Dedifferentiated amniotic fluid mesenchymal stem cell (primary cell): ENCODE results near the gene NAXD.
"Not testable (repeated sequence)": the region's sequence is repeated elsewhere in the genome, so short reads cannot be mapped to it uniquely, and the experiment has no call there.

ENCODE experiments used
- DNase-seq: peaks from one replicate; pipeline ENCODE4 v3.0.0-alpha.2; 2016; ENCODE audit errors: extremely low spot score

The NAXD gene

DNA sequence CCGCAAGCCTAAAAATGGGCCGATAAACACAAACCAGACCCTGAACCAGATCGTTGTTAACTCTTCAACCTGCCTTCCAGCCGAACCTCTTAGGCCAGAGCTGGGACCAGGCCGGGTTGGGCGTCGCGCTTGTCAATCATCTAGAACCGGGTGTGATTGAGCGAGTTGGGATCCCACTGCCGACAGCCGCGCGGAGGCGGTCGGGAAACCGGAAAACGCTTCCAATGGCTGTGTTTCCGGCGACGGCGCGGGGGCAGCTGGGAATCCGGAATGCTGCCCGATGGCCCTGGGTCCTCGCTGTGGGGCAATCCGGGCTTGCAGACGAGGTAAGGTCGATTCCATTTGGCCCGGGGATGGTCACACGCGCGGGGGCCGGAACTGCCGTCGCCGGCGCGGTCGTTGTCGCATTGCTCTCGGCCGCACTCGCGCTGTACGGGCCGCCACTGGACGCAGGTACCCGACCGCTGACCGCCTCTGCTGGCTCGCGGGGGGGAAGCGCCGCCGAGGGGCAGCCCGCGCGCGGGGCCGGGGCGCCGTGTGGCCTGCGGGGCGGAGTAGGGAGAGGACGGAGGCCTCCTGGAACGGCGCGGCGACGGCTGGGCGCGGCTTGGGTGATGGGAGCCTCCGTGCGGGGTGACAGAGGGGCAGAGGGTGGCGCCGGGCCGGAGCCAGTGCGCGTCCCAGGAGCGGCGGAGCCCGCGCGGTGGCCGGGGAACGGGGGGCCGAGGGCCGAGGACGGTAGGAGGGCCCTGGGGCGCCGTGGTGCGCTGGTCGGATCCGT is at the start of gene NAXD:
TSS of gene NAXD (plus strand) at position 224 of the 781 bp plus-strand sequence. CDS start at position 281, 57 bp downstream.
- DNase-seq, result peak; percentile 95

DNA sequence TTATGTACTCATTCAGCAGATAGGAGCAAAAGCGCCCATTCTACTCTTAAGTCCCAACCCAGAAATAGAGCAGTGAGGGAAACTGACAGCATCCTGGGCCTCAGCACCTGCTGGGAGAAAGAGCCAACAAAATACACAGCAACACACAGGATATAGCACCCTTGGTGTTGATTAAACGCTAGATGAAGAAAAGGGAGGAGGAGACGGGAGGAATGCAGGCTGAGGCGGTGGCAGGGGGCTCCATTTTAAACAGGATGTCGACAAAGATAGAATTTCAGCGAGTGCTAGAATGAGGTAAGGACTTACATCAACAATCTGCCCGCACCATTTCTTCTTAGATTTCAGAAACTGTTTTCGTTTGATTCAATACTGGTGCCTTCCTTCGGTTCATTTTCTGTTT is 49.2 kb upstream of the NAXD start:
- no peak for DNase-seq

DNA sequence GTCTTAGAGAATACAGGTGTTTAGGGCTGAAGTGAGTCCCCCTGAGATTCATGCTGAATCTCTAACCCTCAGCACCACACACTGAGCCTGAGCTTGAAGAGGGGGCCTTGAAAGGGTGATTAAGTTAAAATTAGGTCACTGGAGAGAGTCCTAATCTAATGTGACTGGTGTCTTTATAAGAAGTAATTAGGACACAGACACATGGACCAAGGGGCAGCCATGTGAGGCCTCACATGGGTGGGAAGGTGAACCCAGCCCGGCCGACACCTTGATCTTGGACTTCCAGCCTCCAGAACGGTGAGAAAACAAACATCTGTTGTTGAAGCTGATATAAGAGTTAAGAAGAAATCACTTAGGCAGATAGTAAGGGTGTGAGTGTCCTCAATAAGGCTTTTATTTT is 46.7 kb upstream of the NAXD start:
- no peak for DNase-seq

DNA sequence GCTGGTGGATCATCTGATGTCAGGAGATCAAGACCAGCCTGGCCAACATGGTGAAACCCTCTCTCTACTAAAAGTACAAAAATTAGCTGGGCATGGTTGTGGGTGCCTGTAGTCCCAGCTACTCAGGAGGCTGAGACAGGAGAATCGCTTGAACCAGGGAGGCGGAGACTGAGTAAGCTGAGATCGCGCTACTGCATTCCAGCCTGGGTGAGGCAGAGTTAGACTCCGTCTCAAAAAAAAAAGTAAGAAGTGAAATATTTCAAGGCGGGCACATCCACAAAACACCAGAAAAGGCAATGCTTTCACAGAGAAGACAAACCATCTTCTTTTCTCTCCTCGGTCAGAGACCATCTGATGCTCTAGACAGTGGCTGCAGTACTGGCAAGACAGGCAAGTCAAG is 45.4 kb upstream of the NAXD start:
- not testable (repeated sequence) for DNase-seq

DNA sequence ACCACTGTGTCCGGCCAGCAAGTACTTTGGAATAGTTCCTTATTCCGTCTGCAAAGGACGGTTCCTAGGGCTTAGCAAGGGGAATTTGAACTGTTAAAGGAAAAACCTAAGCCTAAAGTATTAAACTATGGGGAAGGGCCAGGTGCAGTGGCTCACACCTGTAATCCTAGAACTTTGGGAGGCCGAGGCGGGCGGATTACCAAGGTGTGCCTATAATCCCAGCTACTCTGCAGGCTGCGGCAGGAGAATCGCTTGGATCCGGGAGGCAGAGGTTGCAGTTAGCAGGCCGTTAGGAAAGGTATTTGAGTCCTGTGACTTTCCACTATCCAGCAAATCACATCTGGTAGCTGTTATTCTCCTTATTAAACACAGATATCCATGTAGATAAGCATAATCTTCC is 44.5 kb upstream of the NAXD start:
- no peak for DNase-seq

DNA sequence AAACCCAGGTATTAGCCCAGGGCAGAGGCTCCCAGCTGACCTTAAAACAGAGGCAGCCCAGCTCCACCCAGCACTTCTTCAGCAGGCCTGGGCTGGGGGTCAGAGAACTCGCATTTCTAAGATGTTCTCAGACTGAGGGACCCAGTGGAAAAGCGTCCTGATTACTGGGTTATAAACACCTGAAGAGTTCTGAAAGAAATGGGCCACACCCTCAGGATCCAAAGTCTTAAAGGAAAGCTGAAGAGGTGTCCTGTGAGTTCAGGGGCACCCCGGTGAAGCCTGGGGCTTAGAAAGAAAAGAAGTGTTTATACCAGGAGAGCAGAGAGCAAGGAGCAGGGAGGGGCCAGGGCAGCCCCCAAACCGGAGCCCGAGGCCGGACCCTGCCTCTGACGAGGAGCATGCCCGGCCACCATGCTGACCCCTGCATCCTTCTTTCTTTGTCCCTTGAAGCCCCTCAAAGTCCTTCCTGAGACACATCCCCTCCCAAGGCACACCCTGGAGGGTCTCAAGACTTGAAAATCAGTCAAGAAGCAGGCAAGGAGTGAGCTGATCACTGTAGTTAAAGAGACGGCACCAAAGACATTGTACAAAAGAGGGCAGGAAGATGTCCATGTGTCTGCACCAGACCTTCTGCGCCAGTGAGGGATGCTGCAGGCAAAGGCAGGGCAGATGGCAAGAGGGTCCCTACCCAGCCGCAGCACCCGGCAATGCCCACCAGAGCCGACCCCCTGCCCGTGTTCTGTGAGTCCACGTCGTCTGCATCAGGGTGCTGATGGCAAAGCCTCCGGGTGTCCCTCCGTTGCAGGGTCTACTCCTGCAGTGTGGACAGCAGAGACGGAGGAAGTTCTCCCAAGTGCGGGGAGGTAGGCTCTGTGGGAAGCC is 43.2 kb upstream of the NAXD start:
- no peak for DNase-seq

DNA sequence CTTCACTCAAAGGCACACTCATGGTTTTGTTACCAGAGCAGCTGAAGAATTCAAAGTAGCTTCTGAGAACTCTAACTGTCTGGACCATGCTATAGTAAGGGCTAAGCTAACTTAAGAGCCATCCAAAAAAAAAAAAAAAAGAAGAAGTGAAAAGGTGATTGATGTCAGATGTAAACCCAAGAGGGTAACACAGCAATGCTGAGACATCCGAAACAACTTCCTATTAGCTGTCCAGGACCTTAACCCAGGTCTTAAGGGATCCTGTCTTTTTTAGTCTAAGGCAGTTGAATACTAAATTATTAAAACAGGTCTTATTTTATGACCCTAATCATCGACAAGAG is 42.6 kb upstream of the NAXD start:
- DNase-seq, result no peak

DNA sequence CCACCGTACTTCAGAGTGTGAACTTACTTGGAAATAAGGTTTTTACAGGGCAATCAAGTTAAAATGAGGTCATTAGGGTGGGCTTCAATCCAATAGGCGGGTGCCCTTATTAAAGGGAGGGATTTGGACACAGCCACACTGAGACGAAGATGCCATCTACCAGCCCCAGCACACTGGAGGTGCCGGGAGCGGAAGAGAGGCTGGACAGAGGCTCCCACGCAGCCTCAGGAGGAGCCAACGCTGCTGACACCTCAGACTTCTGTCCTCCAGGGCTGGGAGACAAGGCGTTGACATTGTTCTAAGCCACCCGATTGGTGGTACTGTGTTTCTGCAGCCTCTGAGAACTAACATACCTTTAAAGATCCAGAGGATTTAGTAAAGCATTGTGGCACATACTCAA is 41.2 kb upstream of the NAXD start:
- DNase-seq, result no peak

DNA sequence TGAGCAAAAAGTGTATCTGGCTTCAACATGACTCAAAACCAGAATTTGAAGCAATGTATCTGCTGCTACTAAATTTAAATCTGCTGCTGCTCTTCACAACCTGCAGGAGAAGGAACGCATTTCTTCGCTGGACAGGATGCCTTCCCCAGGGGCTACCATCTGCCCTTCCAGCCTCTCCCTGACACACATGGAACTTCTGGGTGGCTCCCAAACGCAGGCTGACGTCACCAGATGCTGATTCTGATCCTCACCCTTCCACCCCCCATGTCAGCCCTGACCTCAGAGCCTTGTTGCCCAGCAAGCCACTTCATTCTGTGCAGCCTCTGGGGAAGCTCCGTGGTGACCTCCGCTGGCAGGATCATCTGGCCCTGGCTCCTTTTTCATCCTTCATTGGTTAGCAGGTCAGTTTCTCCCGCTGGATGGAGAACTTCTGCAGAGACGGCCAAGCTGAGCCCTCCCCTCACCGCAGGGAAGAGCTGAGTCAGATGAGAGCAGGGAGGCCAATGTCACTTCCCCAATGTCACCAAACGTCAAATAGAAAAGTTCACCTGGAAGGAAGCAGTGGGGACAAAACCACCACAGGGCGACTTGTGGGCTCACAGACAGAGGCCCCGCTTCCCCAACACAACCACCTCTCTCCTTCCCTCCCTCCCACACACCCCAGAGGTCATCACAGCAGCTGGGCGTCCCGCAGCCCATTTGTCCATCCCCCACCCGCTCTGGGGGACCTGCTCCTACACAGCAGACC is 39.8 kb upstream of the NAXD start:
- DNase-seq, result no peak

DNA sequence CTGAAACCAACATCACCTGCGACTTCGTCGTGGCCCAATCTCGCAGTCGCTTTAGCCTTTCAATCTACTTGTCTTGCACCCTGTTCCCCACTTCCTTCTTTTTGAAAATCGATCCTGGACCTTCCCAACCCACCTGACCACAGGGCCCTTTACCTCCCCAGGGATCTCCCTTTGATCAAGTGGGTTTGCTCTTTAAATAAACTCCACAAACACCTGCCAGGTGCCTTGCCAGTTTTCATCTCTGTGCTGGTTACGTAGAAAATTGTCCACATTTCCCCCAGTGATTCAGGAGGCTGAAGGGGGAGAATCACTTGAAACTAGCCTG is 39.3 kb upstream of the NAXD start:
- DNase-seq, result no peak

DNA sequence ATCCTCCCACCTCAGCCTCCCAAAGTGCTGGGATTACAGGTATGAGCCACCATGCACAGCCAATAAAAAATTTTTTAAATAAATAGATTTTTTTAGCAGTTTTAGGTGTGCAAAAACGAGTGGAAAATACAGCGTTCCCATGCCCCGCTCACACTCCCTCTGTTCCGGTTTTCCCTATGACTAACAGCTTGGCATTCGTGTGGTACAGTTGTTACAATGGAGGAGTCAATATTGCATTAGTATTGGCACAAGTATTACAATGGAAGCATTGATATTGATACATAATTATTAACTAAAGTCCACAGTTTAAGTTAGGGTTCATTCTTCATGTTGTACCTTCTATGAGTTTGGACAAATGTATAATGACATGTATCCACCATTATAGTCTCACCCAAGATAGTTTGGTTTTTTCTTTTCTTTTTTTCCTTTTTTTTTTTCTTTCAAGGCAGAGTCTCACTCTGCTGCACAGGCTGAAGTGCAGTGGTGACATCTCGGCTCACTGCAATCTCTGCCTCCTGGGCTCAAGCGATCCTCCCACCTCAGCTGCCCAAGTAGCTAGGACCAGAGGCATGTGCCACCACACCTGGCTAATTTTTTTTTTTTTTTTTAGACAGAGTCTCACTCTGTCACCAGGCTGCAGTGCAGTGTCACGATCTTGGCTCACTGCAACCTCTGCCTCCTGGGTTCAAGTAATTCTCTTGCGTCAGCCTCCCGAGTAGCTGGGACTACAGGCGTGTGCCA is 38.4 kb upstream of the NAXD start:
- DNase-seq, result no peak

DNA sequence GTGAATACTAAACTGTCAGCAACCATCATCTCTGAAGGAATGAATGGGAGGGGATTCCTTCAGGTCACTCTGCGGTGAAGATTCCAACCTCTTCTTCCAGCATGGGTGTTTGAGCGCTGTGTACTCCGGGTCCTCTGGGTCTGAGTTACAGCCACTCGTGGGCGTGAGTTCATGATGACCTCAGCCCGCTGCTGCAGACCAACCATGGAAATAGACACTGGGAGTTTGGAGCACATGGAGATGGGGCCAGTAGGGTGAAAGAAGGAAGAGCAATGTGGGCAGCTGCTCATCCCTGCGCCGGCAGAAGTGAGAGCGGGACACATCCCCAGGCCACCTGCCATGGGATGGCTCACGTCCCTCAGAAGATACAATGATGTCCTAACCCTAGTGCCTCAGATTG is 37.0 kb upstream of the NAXD start:
- DNase-seq, result no peak

DNA sequence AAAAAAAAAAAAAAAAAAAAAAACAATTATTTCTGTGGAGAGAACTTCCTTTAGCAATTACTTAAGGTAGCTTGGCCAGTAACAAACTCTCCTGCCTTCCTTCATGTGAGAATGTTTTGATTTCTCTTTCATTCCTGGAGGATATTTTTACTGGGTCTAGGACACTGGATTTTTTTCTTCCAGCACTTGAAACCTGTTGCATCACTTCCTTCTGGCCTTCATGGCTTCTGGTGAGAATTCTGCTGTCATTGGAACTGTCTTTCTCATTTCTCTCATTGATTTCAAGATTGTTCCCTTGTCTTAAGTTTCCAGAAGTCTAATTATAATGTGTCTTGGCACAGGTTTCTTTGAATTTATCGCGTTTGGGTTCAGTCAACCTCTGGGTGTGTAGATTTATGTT is 34.5 kb upstream of the NAXD start:
- DNase-seq, result peak; percentile 25

DNA sequence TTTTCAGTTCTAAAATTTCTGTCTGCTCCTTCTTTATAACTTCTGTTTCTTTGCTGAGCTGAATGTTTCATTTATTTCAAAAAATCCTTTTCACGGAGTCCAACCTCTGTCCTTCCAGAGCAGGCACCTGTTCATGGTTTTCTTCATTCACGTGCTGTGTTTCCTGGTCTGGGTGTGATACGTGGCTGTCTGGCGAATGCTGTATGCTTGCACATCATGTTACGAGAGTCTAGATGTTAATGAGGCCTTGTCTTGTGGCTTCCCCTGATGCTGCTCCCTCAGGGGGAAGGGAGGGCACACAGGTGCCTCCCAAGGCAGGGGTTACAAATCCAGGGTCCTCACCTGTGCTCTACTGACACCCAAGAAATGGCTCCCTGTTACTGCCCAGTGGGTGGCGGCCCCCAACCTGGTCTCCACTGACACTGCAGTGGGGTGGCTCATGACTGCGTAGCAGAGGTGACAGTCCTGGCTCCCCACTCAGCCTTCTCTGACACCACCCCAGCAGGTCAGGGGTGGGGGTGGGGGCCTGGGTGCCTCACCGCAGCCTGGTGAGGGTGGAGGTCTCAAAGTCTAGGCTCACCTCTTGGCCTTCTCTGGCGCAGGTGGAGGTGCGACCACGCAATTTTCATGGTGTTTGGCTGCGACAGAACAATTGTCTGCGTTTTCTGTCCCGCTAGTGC is 33.7 kb upstream of the NAXD start:
- DNase-seq, result no peak

DNA sequence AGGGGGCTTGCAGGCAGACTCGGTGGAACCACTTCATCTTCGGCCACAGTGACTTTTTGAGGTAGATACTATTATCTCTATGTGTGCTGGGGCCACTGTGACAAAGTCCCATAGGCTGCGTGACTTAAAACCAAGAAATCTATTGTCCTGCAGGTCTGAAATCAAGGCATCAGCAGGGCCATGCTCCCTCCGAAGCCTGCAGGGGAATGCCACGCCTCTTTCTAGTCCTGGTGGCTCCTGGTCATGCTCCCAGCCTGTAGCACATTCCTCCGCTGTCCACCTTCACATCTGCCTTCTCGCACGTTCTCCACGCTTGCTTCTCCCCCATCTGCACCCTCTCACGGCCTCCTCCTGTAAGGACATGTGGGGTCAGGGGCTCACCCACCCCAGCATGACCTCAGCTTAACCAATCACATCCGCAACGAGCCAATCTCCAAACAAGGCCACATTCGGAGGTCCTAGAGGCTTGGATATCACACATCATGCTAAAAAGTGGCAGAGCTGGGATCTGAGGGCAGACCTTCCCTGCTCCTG is 32.9 kb upstream of the NAXD start:
- DNase-seq, result no peak

DNA sequence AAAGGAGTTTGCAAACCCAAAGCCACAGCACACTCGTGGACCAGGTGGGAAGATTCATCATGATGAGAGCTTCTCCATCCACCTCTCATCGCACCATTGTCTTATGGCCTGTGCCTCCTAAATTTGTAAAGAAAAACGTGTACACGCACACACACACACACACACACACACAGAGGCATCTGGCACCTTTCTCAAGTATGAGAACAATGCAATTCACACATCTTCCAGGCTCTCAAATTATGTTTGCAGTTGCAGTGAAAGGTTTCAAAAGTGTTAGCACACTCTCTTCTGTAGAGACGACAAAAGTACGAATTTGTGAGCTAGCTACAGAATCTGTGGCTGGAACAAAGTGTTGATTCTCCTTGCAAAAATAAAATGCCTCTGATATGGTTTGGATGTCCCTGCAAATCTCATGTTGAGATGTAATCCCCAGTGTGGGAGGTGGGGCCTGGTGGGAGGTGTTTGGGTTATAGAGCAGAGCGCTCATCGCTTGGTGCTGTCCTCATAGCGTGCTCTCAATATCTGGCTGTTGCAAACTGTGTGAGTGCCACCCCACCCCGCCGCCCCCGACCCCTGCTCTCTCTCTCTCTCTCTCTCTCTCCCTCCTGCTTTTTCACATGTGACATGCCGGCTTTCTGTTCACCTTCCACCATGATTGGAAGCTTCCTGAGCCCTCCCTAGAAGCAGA is 32.0 kb upstream of the NAXD start:
- no peak for DNase-seq

DNA sequence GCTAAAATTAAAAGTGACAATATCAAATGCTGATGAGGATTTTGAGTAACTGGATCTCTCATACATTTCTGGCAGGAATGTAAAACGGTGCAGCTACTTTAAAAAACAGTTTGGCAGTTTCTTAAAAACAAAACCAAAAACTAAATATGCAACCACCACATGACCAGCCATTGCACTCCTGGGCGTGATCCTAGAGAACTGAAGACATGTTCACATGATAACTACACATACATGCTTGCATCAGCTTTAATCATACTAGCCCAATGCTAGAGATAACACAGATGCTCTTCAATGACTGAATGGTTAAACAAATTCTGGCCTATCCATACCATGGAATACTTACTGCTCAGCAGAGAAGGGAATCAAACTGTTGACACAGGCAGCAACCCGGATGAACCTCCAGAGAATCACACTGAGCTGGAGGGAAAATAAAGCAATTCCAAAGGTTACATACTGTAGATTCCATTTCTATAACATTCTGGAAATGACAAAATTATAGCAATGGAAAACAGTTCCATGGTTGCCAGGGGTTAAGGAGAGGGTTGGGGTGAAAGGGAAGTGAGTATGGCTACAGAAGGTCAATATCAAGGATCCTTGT is 25.5 kb upstream of the NAXD start:
- DNase-seq, result no peak

DNA sequence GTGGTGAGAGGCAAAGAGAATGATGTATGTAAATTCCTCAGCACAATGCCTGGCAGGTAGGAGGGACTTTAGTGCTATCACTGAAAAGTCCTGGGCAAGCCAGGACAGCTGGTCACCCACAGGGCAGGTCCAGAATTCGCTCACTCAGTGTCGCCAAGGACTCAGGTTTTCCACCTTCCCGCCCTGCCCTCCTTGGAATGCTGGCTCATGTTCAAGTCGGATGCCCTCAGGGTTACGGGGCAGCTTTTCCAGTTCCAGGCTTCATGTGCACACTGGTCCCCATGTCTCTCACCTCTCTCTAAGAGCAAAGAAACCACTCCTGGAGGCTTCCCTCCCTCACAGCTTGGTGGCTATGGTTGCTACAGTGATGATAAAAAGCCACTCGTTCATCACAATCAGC is 24.8 kb upstream of the NAXD start:
- DNase-seq, result no peak

DNA sequence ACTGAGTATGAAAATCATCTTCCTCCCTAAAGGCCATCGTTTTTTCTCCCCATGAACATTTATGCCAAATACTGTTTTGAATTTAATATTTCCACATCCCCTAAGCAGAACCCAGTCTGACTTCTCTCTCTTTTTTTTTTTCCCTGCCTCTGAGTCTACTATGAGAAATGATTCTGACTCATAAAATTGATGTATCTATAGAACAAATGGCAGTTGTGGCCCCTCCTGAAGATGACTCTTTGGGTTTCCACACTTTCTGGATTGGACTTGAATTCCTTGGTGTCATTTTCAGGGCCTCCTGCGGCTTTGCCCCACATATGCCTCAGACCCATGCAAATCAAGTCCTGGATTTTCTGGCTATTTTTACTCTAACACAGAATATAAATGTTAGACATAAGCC is 22.7 kb upstream of the NAXD start:
- DNase-seq, result no peak
